ENCODE measurements around the gene DLG2. TPM values are rescaled to one million over a fixed set of nuclear protein-coding genes. Genes with fewer than 3 reads are reported as not detected.

The DLG2 gene
- total and polyA plus RNA-seq, 9 of the 15 experiments (the other 6 are each of a cell fraction or from before 2014, with no cell fraction given) = 0.52 to 1.6 (median 0.95) TPM

DNA sequence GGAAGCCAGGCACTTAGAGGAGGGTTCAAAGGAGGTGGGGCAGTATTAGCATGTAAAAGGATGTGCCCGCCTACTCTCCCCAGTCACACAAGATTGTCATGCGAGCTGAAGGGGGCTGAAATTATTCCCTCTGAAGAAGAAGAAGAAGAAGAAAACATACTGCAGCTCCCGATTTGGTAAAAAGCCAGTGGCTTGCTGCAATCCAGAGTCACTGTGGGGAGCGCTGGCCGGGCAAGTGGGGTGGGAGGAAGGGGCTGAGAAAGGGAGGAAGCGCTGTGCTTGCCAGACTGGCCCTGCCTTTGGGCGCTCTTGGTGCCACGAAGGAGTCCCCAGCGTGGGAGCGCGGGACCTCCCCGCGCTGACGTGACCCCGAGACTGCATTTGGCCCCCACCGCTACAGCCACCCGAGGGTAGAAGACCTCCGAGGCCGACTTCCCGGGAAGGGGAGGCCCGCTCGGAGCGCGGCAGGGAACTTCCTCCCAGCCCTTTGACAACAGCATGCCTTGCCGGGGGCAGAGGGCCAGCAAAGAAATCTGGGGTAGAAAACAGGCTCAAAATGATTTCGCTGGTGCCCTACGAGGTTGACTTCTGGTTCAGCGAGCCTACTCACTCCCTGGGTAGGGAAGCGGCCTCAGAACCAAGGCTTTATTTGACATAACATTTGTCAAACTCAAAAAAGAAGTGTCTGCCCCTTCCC, 906.3 kb downstream of the DLG2 start:
- H3K36me3 ChIP-seq (ENCODE audit: control insufficient read depth, insufficient read depth, low read length) = no peaks in the 10 kb centered on the region
- no peak overlapping the region for H3K9ac ChIP-seq (ENCODE audit: insufficient read depth in 1 of 2, low read depth in 2 of 2, low read length in 2 of 2)
- in situ Hi-C loops (cut with MboI) (no loop called here), intact Hi-C loops (cut with micrococcal nuclease) (no loop called here)
- CTCF ChIA-PET (ENCODE audit: low intra/inter-chr PET ratio) = no interaction called here
- H3K9me3 ChIP-seq (replicated peaks; ENCODE audit: control insufficient read depth, insufficient read depth, low read depth, low read length) = no peaks in the 10 kb centered on the region
- H4K20me1 ChIP-seq (replicated peaks; ENCODE audit: control insufficient read depth, insufficient read depth, low read length) = no peaks in the 10 kb centered on the region
- no peak overlapping the region for H3K4me2 ChIP-seq (ENCODE audit: insufficient read depth, low read length)
- DNase-seq (ENCODE audit: extremely low read depth in 1 of 4, low spot score in 3 of 4) (no peak), FAIRE-seq (no peak), ATAC-seq (no peak)
- no TSS peak for BruUV-seq (replicated peaks)
- no peak overlapping the region for H3K27ac ChIP-seq (ENCODE audit: extremely low read depth, low read depth, low read length)
- TF ChIP-seq MYNN (IDR thresholded peaks at IDR 0.05) = no peak
- no peak for TF ChIP-seq MYNN (CRISPR knock-in tag; IDR thresholded peaks at IDR 0.05)
- TF ChIP-seq EP300 (IDR thresholded peaks at IDR 0.05; ENCODE audit: low read length) = no peak
- TF ChIP-seq STAT6 (CRISPR knock-in tag; IDR thresholded peaks at IDR 0.05) = no peak
- TF ChIP-seq ATF4 (CRISPR knock-in tag; IDR thresholded peaks at IDR 0.05) = no peak
- TF ChIP-seq ZNF224 (CRISPR knock-in tag; IDR thresholded peaks at IDR 0.05) = no peak
- TF ChIP-seq POLR2A (conservative IDR thresholded peaks at IDR 0.05) = no peak
- TF ChIP-seq, protein P1, sequence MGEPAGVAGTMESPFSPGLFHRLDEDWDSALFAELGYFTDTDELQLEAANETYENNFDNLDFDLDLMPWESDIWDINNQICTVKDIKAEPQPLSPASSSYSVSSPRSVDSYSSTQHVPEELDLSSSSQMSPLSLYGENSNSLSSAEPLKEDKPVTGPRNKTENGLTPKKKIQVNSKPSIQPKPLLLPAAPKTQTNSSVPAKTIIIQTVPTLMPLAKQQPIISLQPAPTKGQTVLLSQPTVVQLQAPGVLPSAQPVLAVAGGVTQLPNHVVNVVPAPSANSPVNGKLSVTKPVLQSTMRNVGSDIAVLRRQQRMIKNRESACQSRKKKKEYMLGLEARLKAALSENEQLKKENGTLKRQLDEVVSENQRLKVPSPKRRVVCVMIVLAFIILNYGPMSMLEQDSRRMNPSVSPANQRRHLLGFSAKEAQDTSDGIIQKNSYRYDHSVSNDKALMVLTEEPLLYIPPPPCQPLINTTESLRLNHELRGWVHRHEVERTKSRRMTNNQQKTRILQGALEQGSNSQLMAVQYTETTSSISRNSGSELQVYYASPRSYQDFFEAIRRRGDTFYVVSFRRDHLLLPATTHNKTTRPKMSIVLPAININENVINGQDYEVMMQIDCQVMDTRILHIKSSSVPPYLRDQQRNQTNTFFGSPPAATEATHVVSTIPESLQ (CRISPR knock-in tag; IDR thresholded peaks at IDR 0.05) = no peak
- no peak for TF ChIP-seq TEAD4 (IDR thresholded peaks at IDR 0.05; ENCODE audit: low read length)
- TF ChIP-seq TEAD4 (CRISPR knock-in tag; IDR thresholded peaks at IDR 0.05; ENCODE audit: borderline replicate concordance) = no peak
- TF ChIP-seq CHD4 (IDR thresholded peaks at IDR 0.05; ENCODE audit: insufficient read depth, insufficient replicate concordance, low read depth, low read length, poor library complexity, severe bottlenecking) = no peak
- no peak for TF ChIP-seq ZNF76 (CRISPR knock-in tag; IDR thresholded peaks at IDR 0.05; ENCODE audit: borderline replicate concordance)
- no peak for TF ChIP-seq SUPT5H (IDR thresholded peaks at IDR 0.05)
- no peak overlapping the region for H3K4me3 ChIP-seq
- no peaks in the 10 kb centered on the region for H3K27me3 ChIP-seq (ENCODE audit: control insufficient read depth in 2 of 2, insufficient read depth in 2 of 2, low read length in 2 of 2)
- no peak overlapping the region for H2AFZ ChIP-seq (ENCODE audit: low read depth, low read length)
- no peaks in the 10 kb centered on the region for H3K9me1 ChIP-seq (ENCODE audit: control insufficient read depth, insufficient read depth, low read length)
- POLR2A ChIA-PET = no interaction called here
- H3K79me2 ChIP-seq (ENCODE audit: control insufficient read depth, insufficient read depth, low read length) = no peaks in the 10 kb centered on the region
- 0% methylated on average over 7 of the region's 29 CpGs for WGBS (ENCODE audit: insufficient coverage, low coverage, missing lambda C conversion rate)
- H3K4me1 ChIP-seq (replicated peaks in 1 of 2; ENCODE audit: control insufficient read depth in 2 of 2, insufficient read depth in 2 of 2, low read length in 2 of 2) = no peaks in the 10 kb centered on the region

Measured in K562 (cell line).